ENCODE data around the gene GLRX2.

- TF ChIP-seq POLR2A (IDR thresholded peaks at IDR 0.05; ENCODE audit: control extremely low read depth in 1 of 2, low read depth in 2 of 2, low read length in 2 of 2), result no peak
- no peak for TF ChIP-seq RXRA (IDR thresholded peaks at IDR 0.05; ENCODE audit: insufficient read depth, low read depth, low read length)
- TF ChIP-seq CHD7 (IDR thresholded peaks at IDR 0.05; ENCODE audit: insufficient replicate concordance, low read length), result no peak
- TF ChIP-seq, protein P1, sequence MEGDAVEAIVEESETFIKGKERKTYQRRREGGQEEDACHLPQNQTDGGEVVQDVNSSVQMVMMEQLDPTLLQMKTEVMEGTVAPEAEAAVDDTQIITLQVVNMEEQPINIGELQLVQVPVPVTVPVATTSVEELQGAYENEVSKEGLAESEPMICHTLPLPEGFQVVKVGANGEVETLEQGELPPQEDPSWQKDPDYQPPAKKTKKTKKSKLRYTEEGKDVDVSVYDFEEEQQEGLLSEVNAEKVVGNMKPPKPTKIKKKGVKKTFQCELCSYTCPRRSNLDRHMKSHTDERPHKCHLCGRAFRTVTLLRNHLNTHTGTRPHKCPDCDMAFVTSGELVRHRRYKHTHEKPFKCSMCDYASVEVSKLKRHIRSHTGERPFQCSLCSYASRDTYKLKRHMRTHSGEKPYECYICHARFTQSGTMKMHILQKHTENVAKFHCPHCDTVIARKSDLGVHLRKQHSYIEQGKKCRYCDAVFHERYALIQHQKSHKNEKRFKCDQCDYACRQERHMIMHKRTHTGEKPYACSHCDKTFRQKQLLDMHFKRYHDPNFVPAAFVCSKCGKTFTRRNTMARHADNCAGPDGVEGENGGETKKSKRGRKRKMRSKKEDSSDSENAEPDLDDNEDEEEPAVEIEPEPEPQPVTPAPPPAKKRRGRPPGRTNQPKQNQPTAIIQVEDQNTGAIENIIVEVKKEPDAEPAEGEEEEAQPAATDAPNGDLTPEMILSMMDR (IDR thresholded peaks at IDR 0.05; ENCODE audit: control extremely low read depth in 1 of 3, insufficient read depth in 1 of 3, low read depth in 1 of 3, low read length in 3 of 3), result no peak
- no peak for TF ChIP-seq CREB1 (IDR thresholded peaks at IDR 0.05)
- no peak for TF ChIP-seq EZH2 (IDR thresholded peaks at IDR 0.05; ENCODE audit: low read depth, low read length, severe bottlenecking)
- TF ChIP-seq MAX (IDR thresholded peaks at IDR 0.05), result no peak
- peak; percentile 52 for TF ChIP-seq MAFK (IDR thresholded peaks at IDR 0.05; ENCODE audit: low read depth, low read length)
- no peak for TF ChIP-seq JUN (IDR thresholded peaks at IDR 0.05; ENCODE audit: low read depth, low read length)
- no peak for TF ChIP-seq POLR2AphosphoS5 (IDR thresholded peaks at IDR 0.05; ENCODE audit: low read depth, low read length)
- no peak for TF ChIP-seq CEBPB (IDR thresholded peaks at IDR 0.05; ENCODE audit: low read depth, low read length)
- no peak for TF ChIP-seq EGR1 (IDR thresholded peaks at IDR 0.05; ENCODE audit: borderline replicate concordance, low read depth, low read length)
Measured at GRCh38 chr1:193113258-193113991, 8.2 kb upstream of the GLRX2 start.
